Left kidney (tissue), 2 donors: ENCODE results near the gene BAK1. TPM values are rescaled to one million over a fixed set of nuclear protein-coding genes. Genes with fewer than 3 reads are reported as not detected.

Experiments
- DNase-seq: peaks from one replicate; pipeline ENCODE4 v3.0.0-alpha.2; 2013
- polyA plus RNA-seq: library from polyadenylated mRNA; unstranded; fragments of 120-200 nt; gene quantifications from one replicate; pipeline ENCODE4 v1.2.1, GENCODE V29; 2013; ENCODE audit not compliant: insufficient read length

BAK1 gene
- polyA plus RNA-seq, 1 donor = 21.1 TPM

- no peak for DNase-seq
These were observed 9.3 kb upstream of the BAK1 start for GRCh38 chr6:33589392-33589730.

- DNase-seq = no peak
These were observed 8.8 kb upstream of the BAK1 start for GRCh38 chr6:33588894-33589293.

- no peak for DNase-seq
These were observed 7.5 kb upstream of the BAK1 start for GRCh38 chr6:33587529-33587928.

GRCh38 chr6:33586108-33586640 lies 6.1 kb upstream of the BAK1 start:
- no peak for DNase-seq

DNA sequence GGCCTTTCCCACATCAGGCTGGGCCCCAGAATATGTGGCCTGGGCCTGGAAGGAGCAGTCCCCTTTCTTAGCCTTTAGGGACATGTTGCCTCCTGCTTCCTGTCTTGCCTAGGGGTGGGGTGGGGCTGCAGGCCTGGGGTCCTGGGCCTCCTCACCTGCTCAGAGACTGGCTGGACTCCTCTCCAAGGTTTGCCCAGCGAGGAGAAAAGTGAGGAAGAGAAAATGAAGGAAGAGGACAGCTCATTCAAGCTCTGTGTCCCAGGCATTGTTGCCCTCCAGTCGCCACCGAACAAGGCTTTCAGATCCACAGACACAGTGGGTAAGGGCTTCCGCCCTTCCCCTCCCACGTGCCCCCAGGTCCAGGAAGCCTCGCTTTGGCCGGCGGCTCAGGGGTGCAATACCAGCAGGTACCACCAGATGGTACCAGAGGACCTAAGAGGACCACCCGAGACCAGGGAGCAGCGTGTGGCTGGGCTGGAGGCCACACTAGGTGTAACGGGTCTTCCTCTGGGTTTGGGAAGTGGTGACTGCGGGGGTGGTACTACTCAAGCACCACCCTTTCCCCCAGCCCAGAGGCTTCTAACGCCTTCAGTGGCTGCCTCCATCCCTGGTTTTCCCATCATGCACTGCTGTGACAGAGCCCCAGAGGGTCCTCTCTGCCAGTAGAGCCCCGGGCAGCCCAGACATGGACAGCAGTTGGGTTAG lies 5.5 kb upstream of the BAK1 start:
- DNase-seq = no peak

- DNase-seq = no peak
These were observed 4.8 kb upstream of the BAK1 start for GRCh38 chr6:33584700-33585402.

DNA sequence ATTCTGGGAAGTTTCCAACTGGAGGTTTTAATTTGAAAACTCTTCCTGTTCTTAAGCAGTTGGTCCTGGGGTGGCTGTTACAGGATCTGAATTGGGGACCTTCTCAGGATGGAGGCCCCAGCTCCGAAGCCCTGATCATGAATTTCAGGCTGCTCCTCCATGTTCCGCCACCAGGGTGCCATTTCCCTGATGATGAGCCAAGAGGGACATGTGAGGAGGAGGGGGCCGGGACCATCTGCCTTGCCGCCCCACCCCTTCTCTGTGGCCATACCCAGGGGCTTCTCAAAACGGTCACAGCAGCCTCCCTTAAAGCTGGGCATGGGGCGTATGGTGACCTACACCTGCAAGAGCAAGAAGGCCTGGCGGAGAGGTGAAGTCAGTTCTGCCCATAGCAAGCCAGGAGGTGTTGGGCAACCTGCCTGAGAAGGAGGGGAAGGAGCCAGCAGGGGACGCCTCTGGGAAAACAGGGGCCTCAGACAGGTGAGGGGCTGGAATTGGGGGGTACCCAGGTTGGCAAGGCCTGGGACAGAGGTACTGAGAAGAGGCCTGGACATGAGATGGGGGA lies 3.6 kb upstream of the BAK1 start:
- no peak for DNase-seq

- no peak for DNase-seq
These were observed 1.1 kb upstream of the BAK1 start for GRCh38 chr6:33581186-33581585.

GRCh38 chr6:33578588-33579011 lies 1.5 kb downstream of the BAK1 start:
- no peak for DNase-seq

DNA sequence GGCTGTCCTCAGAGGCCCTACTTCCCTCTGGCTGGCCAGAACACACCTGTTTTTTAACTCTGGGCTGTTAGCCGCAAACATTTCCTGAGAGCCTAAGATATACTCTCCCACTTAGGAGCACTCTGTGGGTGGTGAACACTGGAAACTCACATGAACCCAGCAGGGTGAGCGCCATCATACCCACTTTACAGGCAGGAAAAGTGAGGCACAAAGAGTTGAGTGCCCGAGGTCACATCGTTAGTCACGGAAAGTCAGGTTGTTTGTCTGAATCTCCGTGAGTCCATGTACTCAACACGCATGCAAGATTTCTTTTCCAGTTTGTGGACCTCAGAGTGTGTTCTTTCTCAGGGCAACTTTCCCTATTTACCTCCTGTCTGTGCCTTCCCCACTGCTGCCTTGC lies 1.9 kb downstream of the BAK1 start:
- no peak for DNase-seq

- DNase-seq = no peak
These were observed 2.4 kb downstream of the BAK1 start for GRCh38 chr6:33577718-33578117.

GRCh38 chr6:33577106-33577535 lies 3.0 kb downstream of the BAK1 start:
- DNase-seq = no peak

DNA sequence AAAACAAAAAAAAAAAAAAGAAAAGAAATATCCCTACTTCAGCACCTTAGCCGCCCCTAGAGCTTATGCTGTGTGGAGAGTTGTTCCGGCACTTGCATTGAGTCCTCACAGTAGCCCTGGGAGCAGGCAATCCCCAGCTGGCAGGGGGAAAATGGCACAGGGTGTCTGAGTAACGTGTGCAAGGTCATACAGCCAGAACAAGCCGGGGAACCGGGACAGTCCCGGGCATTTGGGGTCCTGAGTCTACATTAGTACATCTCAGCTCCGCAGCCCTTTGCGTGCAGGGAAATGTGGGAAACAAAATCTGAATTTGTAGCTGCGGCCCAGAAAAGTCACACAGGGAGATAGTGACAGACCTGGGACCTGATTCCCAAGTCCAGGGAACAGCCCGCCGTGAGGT lies 3.4 kb downstream of the BAK1 start:
- DNase-seq = no peak

DNA sequence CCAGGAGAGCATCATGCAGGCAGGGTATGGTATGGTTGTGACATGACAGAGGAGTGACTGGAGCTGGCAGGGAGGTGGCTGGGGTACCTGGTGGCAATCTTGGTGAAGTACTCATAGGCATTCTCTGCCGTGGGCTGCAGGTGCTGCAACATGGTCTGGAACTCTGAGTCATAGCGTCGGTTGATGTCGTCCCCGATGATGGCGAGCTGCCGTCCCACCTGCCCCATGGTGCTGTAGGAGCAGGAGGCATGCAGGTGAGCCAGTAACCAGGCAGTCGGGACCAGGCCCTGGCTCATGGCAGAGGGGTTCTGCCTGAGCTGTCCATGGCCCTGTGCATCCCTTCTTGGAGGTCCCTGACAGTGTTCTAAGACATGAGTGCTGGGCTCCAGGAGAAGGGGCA lies 4.9 kb downstream of the BAK1 start:
- DNase-seq = no peak

DNA sequence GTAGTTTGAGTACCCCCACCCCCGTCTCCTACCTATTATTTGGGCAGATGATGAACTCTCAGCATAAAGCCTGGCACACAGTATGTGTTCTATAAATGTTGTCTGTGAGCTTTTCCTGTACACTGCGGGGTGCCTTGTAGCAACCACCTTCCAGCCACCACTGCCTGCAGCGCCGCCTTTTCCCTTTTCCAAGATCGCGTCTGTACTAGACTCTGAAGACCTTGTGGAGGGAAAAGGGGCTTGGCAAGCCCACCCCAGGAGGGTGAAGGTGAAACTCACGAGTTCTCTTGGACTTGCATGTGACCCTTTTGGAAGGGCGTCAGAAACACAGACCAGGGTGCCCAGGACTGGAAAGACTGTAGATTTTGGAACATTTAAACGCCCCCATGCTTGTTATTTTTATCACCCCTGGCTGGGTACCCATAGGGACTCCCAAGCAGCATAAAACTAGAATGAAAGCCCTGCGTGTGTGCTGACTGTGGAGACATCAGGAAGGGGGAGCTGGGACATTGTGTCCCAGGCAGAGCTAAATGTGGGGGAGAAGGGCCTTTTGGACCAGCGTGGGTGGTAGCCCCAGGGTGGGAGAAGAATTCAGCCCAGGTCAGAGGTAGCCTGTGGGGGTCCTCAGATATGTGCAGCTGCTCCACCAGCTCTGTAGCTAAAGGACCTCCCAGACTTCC lies 8.3 kb downstream of the BAK1 start:
- DNase-seq = no peak

- peak; percentile 68 for DNase-seq
These were observed 9.1 kb downstream of the BAK1 start for GRCh38 chr6:33570806-33571636.

GRCh38 chr6:33568826-33569570 lies 11.1 kb downstream of the BAK1 start:
- no peak for DNase-seq

DNA sequence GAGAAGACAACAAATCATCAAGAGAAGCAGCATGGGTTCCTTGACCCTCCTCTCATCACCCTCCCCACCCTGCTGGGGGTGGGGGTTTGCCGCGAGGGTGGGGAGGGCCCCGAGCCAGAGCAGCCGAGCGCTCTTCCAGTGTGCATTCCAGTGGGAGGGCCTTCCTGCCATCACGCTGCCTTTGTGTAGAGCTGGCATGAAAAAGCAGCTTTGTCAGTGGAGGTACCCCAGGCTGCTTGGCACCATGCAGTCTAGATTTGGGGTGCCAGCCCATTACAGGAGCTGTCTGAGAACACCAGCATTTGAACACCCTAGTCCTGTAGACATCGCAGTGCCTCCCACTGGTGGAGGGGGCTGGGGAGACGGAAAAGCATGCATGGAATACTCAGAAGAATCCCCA lies 12.2 kb downstream of the BAK1 start:
- DNase-seq = no peak

DNA sequence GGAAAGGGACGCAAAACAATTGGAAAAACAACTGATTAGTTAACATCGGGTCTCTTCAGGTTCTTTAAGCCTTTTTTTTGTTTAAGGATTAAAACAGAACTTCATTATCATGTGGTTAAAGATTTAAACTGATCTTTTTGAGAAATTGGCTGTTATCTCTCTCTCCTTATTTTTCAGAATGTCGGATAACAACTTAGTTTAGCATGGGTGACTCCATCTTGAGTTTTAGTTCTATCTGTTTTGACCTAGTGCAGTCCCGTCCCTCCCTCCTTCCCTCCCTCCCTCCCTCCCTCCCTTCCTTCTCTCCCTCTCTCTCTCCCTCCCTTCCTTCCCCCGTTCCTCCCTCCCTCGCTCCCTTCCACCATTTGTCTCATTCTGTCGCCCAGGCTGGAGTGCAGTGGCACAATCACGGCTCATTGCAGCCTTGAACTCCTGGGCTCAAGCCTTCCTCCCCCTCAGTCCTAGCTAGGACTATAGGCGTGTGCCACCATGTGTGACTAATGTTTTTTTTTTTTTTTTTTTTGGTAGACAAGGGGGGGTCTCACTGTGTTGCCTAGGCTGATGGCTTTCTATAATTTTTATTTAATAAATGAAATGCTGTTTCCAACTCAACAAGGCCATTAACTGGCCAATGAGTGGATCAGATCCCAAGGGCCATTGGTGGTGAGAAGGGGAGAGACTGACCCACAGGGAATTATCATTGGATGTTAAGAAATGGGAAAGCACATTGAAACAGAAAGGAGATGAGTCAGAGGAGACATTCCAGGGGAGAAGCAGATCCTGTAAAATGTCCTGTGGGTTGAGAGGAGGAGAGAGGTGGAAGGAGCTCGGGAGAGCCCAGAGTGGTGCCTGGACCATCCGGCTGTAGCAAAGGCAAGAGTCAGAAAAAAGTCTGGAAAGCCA lies 13.6 kb downstream of the BAK1 start:
- DNase-seq = no peak

DNA sequence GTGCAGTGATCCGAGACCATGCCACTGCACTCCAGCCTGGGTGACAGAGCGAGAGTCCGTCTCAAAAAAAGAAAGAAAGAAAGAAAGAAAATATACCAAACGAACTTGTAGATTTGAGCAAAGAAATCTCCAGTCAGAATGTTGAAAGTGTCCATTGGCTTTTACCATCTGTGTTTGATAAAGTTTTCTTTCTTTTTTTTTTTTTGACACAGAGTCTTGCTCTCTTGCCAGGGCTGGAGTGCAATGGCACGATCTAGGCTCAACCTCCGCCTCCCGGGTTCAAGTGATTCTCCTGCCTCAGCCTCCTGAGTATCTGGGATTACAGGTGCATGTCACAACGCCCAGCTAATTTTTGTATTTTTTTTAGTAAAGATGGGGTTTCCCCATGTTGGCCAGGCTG lies 21.3 kb downstream of the BAK1 start:
- DNase-seq = no peak
